A673 (cell line): Measurements from ENCODE around the gene WWC1. TPM values are rescaled to one million over a fixed set of nuclear protein-coding genes. Genes with fewer than 3 reads are reported as not detected.

Source experiments
- BruUV-seq: library from RNA; stranded (reverse); fragments of 400-500 nt; replicated peaks from 2 replicates; lab custom pipeline; 2021; lab: Mats Ljungman, UMichigan
- CTCF ChIA-PET: fragments of 300-600 bp; sonication (Branson Sonifier 250); formaldehyde crosslinking; loops from one replicate; lab custom pipeline; 2022; ENCODE audit warnings: antibody characterized with exemption; lab: Charles Lee
- POLR2A ChIA-PET: fragments of 300-600 bp; sonication (Branson Sonifier 250); formaldehyde crosslinking; loops from one replicate; lab custom pipeline; 2022; ENCODE audit warnings: antibody characterized with exemption; ENCODE audit not compliant: low non-redundant PET; lab: Charles Lee
- DNase-seq: peaks from one replicate; pipeline ENCODE4 v3.0.0-alpha.2; 2015; ENCODE audit warnings: low spot score
- H3K27ac ChIP-seq: fragments of 200-600 bp; sonication (generic); 2 replicates; pipeline ENCODE4 v1.5.1; 2016; ENCODE audit warnings: mixed run types, low read depth, mild to moderate bottlenecking, mixed read lengths, antibody characterized with exemption, low read length; ENCODE audit not compliant: poor library complexity, severe bottlenecking
- H3K27me3 ChIP-seq: fragments of 200-600 bp; sonication (generic); replicated peaks from 2 replicates; pipeline ENCODE4 v1.6.1; 2017; ENCODE audit warnings: mixed run types, low read depth, mild to moderate bottlenecking, mixed read lengths, antibody characterized with exemption, low read length; ENCODE audit not compliant: insufficient read depth, poor library complexity
- H3K36me3 ChIP-seq: fragments of 200-600 bp; sonication (generic); 2 replicates; pipeline ENCODE4 v1.6.1; 2016; ENCODE audit warnings: mixed run types, mild to moderate bottlenecking, mixed read lengths, antibody characterized with exemption, low read length; ENCODE audit not compliant: insufficient read depth, poor library complexity, severe bottlenecking
- H3K4me1 ChIP-seq: fragments of 200-600 bp; sonication (generic); 2 replicates; pipeline ENCODE4 v1.6.1; 2017; ENCODE audit warnings: mixed run types, mild to moderate bottlenecking, mixed read lengths, antibody characterized with exemption, low read length; ENCODE audit not compliant: insufficient read depth, poor library complexity, severe bottlenecking
- H3K4me3 ChIP-seq: fragments of 200-600 bp; sonication (generic); 2 replicates; pipeline ENCODE4 v1.5.1; 2016; ENCODE audit warnings: low read depth, mixed run types, mild to moderate bottlenecking, mixed read lengths, low read length; ENCODE audit not compliant: poor library complexity, severe bottlenecking
- H3K9me3 ChIP-seq: fragments of 200-600 bp; sonication (generic); 2 replicates; pipeline ENCODE4 v1.6.1; 2016; ENCODE audit warnings: mixed run types, low read depth, mild to moderate bottlenecking, mixed read lengths, antibody characterized with exemption, low read length; ENCODE audit not compliant: poor library complexity, severe bottlenecking
- EZH2 ChIP-seq: fragments of 200-600 bp; sonication (generic); IDR thresholded peaks from 2 replicates; pipeline ENCODE4 v1.6.1; 2017; ENCODE audit warnings: borderline replicate concordance, low read depth, mild to moderate bottlenecking, mixed read lengths, antibody characterized with exemption, low read length; ENCODE audit not compliant: poor library complexity, severe bottlenecking
- intact Hi-C: fragments of 100-400 bp; cut with micrococcal nuclease; formaldehyde crosslinking; loops from one replicate; pipeline ENCODE4 v1.10.0; 2022; ENCODE audit not compliant: unreplicated experiment
- total RNA-seq: library from RNA; stranded (reverse); gene quantifications from 2 replicates; pipeline ENCODE4 v1.2.3, GENCODE V29; 2021
- TF ChIP-seq, protein P1 (sequence below): fragments of 300-800, 200-600 bp; sonication (generic); conservative IDR thresholded peaks from 2 replicates; pipeline ENCODE4 v1.5.1; 2017; ENCODE audit warnings: low read depth, mild to moderate bottlenecking, antibody characterized with exemption, low read length, moderate library complexity, mixed read lengths

WWC1 gene
- total RNA-seq, 1 experiment from 2014 or later: 8.8 TPM

- H3K27me3 ChIP-seq: no peaks in the 10 kb centered on the region
- CTCF ChIA-PET: no interaction called here
- BruUV-seq: no TSS peak
- no peak overlapping the region for H3K27ac ChIP-seq
- H3K4me3 ChIP-seq: no peak overlapping the region
- DNase-seq: no peak
- no peaks in the 10 kb centered on the region for H3K4me1 ChIP-seq
- POLR2A ChIA-PET: no interaction called here
- no peaks in the 10 kb centered on the region for H3K36me3 ChIP-seq
- intact Hi-C loops: no loop called here
- TF ChIP-seq, protein P1, sequence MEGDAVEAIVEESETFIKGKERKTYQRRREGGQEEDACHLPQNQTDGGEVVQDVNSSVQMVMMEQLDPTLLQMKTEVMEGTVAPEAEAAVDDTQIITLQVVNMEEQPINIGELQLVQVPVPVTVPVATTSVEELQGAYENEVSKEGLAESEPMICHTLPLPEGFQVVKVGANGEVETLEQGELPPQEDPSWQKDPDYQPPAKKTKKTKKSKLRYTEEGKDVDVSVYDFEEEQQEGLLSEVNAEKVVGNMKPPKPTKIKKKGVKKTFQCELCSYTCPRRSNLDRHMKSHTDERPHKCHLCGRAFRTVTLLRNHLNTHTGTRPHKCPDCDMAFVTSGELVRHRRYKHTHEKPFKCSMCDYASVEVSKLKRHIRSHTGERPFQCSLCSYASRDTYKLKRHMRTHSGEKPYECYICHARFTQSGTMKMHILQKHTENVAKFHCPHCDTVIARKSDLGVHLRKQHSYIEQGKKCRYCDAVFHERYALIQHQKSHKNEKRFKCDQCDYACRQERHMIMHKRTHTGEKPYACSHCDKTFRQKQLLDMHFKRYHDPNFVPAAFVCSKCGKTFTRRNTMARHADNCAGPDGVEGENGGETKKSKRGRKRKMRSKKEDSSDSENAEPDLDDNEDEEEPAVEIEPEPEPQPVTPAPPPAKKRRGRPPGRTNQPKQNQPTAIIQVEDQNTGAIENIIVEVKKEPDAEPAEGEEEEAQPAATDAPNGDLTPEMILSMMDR: no peak
- no peak for TF ChIP-seq EZH2
- no peaks in the 10 kb centered on the region for H3K9me3 ChIP-seq
Observed at GRCh38 chr5:168360521-168361285, 69.3 kb downstream of the WWC1 start.

GRCh38 chr5:168362097-168362885 is 70.8 kb downstream of the WWC1 start:
- ChIA-PET POLR2A (no interaction called here), CTCF (no interaction called here)
- no peaks in the 10 kb centered on the region for H3K27me3 ChIP-seq

GRCh38 chr5:168364151-168364661 is 72.8 kb downstream of the WWC1 start:
- CTCF ChIA-PET: no interaction called here
- no peak for TF ChIP-seq EZH2
- TF ChIP-seq, protein P1: no peak

More at GRCh38 chr5:168362097-168362885, 70.8 kb downstream of the WWC1 start:
- no TSS peak for BruUV-seq
- Histone ChIP-seq H3K4me1 (no peaks in the 10 kb centered on the region), H3K27ac (no peak overlapping the region), H3K9me3 (no peaks in the 10 kb centered on the region), H3K4me3 (no peak overlapping the region), H3K36me3 (no peaks in the 10 kb centered on the region)
- no peak for TF ChIP-seq EZH2
- TF ChIP-seq, protein P1: no peak
- intact Hi-C loops: no loop called here
- no peak for DNase-seq

More at GRCh38 chr5:168364151-168364661, 72.8 kb downstream of the WWC1 start:
- no peaks in the 10 kb centered on the region for H3K27me3 ChIP-seq
- no peaks in the 10 kb centered on the region for H3K9me3 ChIP-seq
- intact Hi-C loops: no loop called here
- no peak overlapping the region for H3K4me3 ChIP-seq
- no peak for DNase-seq
- no peaks in the 10 kb centered on the region for H3K4me1 ChIP-seq
- H3K27ac ChIP-seq: no peak overlapping the region
- no TSS peak for BruUV-seq
- POLR2A ChIA-PET: no interaction called here
- no peaks in the 10 kb centered on the region for H3K36me3 ChIP-seq
